ENCODE data around the gene AGPAT4.

- no peak for TF ChIP-seq POLR2A (IDR thresholded peaks at IDR 0.05)
- TF ChIP-seq, protein P1, sequence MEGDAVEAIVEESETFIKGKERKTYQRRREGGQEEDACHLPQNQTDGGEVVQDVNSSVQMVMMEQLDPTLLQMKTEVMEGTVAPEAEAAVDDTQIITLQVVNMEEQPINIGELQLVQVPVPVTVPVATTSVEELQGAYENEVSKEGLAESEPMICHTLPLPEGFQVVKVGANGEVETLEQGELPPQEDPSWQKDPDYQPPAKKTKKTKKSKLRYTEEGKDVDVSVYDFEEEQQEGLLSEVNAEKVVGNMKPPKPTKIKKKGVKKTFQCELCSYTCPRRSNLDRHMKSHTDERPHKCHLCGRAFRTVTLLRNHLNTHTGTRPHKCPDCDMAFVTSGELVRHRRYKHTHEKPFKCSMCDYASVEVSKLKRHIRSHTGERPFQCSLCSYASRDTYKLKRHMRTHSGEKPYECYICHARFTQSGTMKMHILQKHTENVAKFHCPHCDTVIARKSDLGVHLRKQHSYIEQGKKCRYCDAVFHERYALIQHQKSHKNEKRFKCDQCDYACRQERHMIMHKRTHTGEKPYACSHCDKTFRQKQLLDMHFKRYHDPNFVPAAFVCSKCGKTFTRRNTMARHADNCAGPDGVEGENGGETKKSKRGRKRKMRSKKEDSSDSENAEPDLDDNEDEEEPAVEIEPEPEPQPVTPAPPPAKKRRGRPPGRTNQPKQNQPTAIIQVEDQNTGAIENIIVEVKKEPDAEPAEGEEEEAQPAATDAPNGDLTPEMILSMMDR (IDR thresholded peaks at IDR 0.05) = no peak
- TF ChIP-seq POLR2AphosphoS5 (IDR thresholded peaks at IDR 0.05) = no peak
Measured at GRCh38 chr6:161265554-161265953, 8.3 kb downstream of the AGPAT4 start.
